Measurements from ENCODE around the gene TMEM186. TPM values are rescaled to one million over a fixed set of nuclear protein-coding genes. Genes with fewer than 3 reads are reported as not detected.
"Not testable (repeated sequence)": the region's sequence is repeated elsewhere in the genome, so short reads cannot be mapped to it uniquely, and the experiment has no call there.

TMEM186 gene
- 6.5 and 6.7 TPM in 2 replicates for total RNA-seq

GRCh38 chr16:8797364-8798173 lies at the start of gene TMEM186, which contains the start of gene PMM2:
Gene TMEM186 (minus strand): TSS chr16:8797639. CDS start chr16:8797614, 25 bp downstream.
Gene PMM2 (plus strand): TSS chr16:8797839. CDS start chr16:8797883, 44 bp downstream.
- DNase-seq (ENCODE audit: low read depth, low spot score): peak; percentile 90

GRCh38 chr16:8847145-8847544 lies 49.7 kb upstream of the TMEM186 start:
- DNase-seq (ENCODE audit: low read depth, low spot score): no peak

- DNase-seq (ENCODE audit: low read depth, low spot score): no peak
Observed at GRCh38 chr16:8846401-8846932, 49.0 kb upstream of the TMEM186 start.

- no peak for DNase-seq (ENCODE audit: low read depth, low spot score)
Observed at GRCh38 chr16:8845699-8846298, 48.4 kb upstream of the TMEM186 start.

GRCh38 chr16:8843296-8843695 lies 45.9 kb upstream of the TMEM186 start:
- not testable (repeated sequence) for DNase-seq (ENCODE audit: low read depth, low spot score)

- DNase-seq (ENCODE audit: low read depth, low spot score): not testable (repeated sequence)
Observed at GRCh38 chr16:8842016-8842415, 44.6 kb upstream of the TMEM186 start.

- DNase-seq (ENCODE audit: low read depth, low spot score): not testable (repeated sequence)
Observed at GRCh38 chr16:8837594-8837993, 40.2 kb upstream of the TMEM186 start.

- DNase-seq (ENCODE audit: low read depth, low spot score): not testable (repeated sequence)
Observed at GRCh38 chr16:8836797-8837196, 39.4 kb upstream of the TMEM186 start.

GRCh38 chr16:8832717-8833105 lies 35.3 kb upstream of the TMEM186 start:
- DNase-seq (ENCODE audit: low read depth, low spot score): no peak

GRCh38 chr16:8831871-8832716 lies 34.7 kb upstream of the TMEM186 start:
- DNase-seq (ENCODE audit: low read depth, low spot score): no peak

- no peak for DNase-seq (ENCODE audit: low read depth, low spot score)
Observed at GRCh38 chr16:8831450-8831849, 34.0 kb upstream of the TMEM186 start.

GRCh38 chr16:8828541-8829165 lies 31.2 kb upstream of the TMEM186 start:
- DNase-seq (ENCODE audit: low read depth, low spot score): peak; percentile 36

GRCh38 chr16:8826278-8826879 lies 28.9 kb upstream of the TMEM186 start:
- DNase-seq (ENCODE audit: low read depth, low spot score): no peak

GRCh38 chr16:8822403-8822802 lies 25.0 kb upstream of the TMEM186 start:
- DNase-seq (ENCODE audit: low read depth, low spot score): no peak

- no peak for DNase-seq (ENCODE audit: low read depth, low spot score)
Observed at GRCh38 chr16:8819411-8820034, 22.1 kb upstream of the TMEM186 start.

- DNase-seq (ENCODE audit: low read depth, low spot score): no peak
Observed at GRCh38 chr16:8818504-8819270, 21.2 kb upstream of the TMEM186 start.

GRCh38 chr16:8816967-8817655 lies 19.7 kb upstream of the TMEM186 start:
- no peak for DNase-seq (ENCODE audit: low read depth, low spot score)

GRCh38 chr16:8814095-8814806 lies 16.8 kb upstream of the TMEM186 start:
- DNase-seq (ENCODE audit: low read depth, low spot score): no peak

All from pulmonary artery endothelial cell (primary cell).